PC-9 (cell line): ENCODE data around the gene SUPT3H. TPM values are rescaled to one million over a fixed set of nuclear protein-coding genes. Genes with fewer than 3 reads are reported as not detected.

Experiments used
- BruUV-seq: library from RNA; stranded (reverse); fragments of 400-500 nt; replicated peaks from 2 replicates; lab custom pipeline; 2021; lab: Mats Ljungman, UMichigan
- CTCF ChIA-PET: fragments of 300-600 bp; sonication (Branson Sonifier 250); formaldehyde crosslinking; loops from one replicate; lab custom pipeline; 2022; ENCODE audit warnings: antibody characterized with exemption; lab: Charles Lee
- POLR2A ChIA-PET: fragments of 300-600 bp; sonication (Branson Sonifier 250); formaldehyde crosslinking; loops from one replicate; lab custom pipeline; 2022; ENCODE audit warnings: antibody characterized with exemption; ENCODE audit not compliant: unreplicated experiment; lab: Charles Lee
- DNase-seq, 2 experiments: peaks; one replicate each; pipeline versions ENCODE4 v3.0.0 to v3.0.0-alpha.2; 2015 to 2022; ENCODE audit warnings: mixed read lengths in 1 of 2
- H2AFZ ChIP-seq: fragments of 200-600 bp; sonication (generic); 2 replicates; pipeline ENCODE4 v1.8.1; 2017; ENCODE audit warnings: antibody characterized with exemption
- H3F3A ChIP-seq: fragments of 200-600 bp; sonication (generic); 2 replicates; pipeline ENCODE4 v1.8.1; 2017; ENCODE audit warnings: antibody characterized with exemption, mild to moderate bottlenecking, low read depth; ENCODE audit not compliant: insufficient read depth
- H3K27ac ChIP-seq: fragments of 200-600 bp; sonication (generic); 2 replicates; pipeline ENCODE4 v1.6.1; 2016; ENCODE audit warnings: mixed run types
- H3K27me3 ChIP-seq: fragments of 200-600 bp; sonication (generic); 2 replicates; pipeline ENCODE4 v1.6.1; 2016; ENCODE audit warnings: low read depth, mixed run types; ENCODE audit not compliant: insufficient read depth
- H3K36me3 ChIP-seq: fragments of 200-600 bp; sonication (generic); 2 replicates; pipeline ENCODE4 v1.6.1; 2016; ENCODE audit warnings: low read depth, mixed run types
- H3K4me1 ChIP-seq: fragments of 200-600 bp; sonication (generic); replicated peaks from 2 replicates; pipeline ENCODE4 v1.6.1; 2016; ENCODE audit warnings: mixed run types; ENCODE audit not compliant: insufficient read depth
- H3K4me2 ChIP-seq: fragments of 200-600 bp; sonication (generic); 2 replicates; pipeline ENCODE4 v1.6.1; 2017; ENCODE audit warnings: mixed run types
- H3K4me3 ChIP-seq: fragments of 200-600 bp; sonication (generic); 2 replicates; pipeline ENCODE4 v1.6.1; 2016; ENCODE audit warnings: mixed run types
- H3K79me2 ChIP-seq: fragments of 200-600 bp; sonication (generic); 2 replicates; pipeline ENCODE4 v1.6.1; 2017; ENCODE audit warnings: low read depth, mixed run types
- H3K9me2 ChIP-seq: fragments of 200-600 bp; sonication (generic); 2 replicates; pipeline ENCODE4 v1.8.1; 2017; ENCODE audit warnings: mild to moderate bottlenecking; ENCODE audit not compliant: insufficient read depth
- H3K9me3 ChIP-seq: fragments of 200-600 bp; sonication (generic); 2 replicates; pipeline ENCODE4 v1.8.1; 2016; ENCODE audit warnings: low read depth; ENCODE audit not compliant: insufficient read depth
- H4K20me1 ChIP-seq: fragments of 200-600 bp; sonication (generic); 2 replicates; pipeline ENCODE4 v1.8.1; 2017; ENCODE audit not compliant: insufficient read depth
- EZH2 ChIP-seq: fragments of 200-600 bp; sonication (generic); IDR thresholded peaks from 2 replicates; pipeline ENCODE4 v1.8.0; 2017; ENCODE audit warnings: antibody characterized with exemption, low read depth
- intact Hi-C: fragments of 100-400 bp; cut with micrococcal nuclease; formaldehyde crosslinking; loops from one replicate; pipeline ENCODE4 v1.10.0; 2022; ENCODE audit not compliant: unreplicated experiment
- microRNA-seq: library from miRNA; unstranded; fragments of <30 nt; microRNA quantifications from one replicate; pipeline ENCODE4 v1.2.0, GENCODE V29; 2021; ENCODE audit warnings: borderline number of aligned reads, borderline replicate concordance
- total RNA-seq: library from RNA; stranded (reverse); gene quantifications from 2 replicates; pipeline ENCODE4 v1.2.3, GENCODE V29; 2021
- TF ChIP-seq, protein P1 (sequence below): fragments of 200-600 bp; sonication (generic); conservative IDR thresholded peaks from 2 replicates; pipeline ENCODE4 v1.6.1; 2017; ENCODE audit warnings: mixed run types, antibody characterized with exemption, mild to moderate bottlenecking, moderate library complexity

Gene SUPT3H
- total RNA-seq, 1 experiment from 2014 or later: 9.2 TPM

DNA sequence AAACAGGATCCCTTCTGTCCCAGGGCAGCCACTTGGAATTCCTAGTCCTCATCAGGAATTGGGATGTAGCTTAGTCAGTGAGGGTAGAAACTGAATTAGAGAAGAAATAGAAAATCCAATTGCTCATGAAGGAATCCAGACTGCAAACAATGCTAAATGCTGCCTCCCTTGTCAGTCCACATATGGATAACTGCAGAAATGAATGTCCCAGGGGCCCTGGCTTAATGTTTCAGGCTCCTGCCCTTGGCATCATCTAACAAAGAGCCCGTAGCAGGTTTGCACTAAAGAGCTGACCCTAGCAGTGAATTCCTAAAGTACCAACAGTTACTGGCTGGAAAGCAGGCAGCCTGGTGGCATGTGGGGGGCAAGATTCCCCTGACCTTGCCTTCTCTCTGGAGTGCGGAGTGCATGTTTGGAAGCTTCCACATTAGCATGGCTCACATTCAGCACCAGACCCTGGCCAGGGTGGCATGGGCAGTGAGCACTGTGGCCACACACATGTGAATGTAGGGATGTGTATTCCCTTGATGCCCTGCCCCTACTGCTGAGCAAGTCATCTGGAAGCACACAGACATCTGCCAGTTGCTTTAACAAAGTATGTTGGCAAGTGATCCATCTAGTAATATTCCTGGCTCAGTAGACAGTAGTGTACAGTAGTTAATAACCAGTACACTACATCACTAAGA is 595.7 kb downstream of the SUPT3H start:
- no peaks in the 10 kb centered on the region for H3K36me3 ChIP-seq
- no peak overlapping the region for H3K4me2 ChIP-seq
- intact Hi-C loops: no loop called here
- no TSS peak for BruUV-seq
- no peaks in the 10 kb centered on the region for H4K20me1 ChIP-seq
- no peak overlapping the region for H2AFZ ChIP-seq
- no peaks in the 10 kb centered on the region for H3K79me2 ChIP-seq
- POLR2A ChIA-PET: no interaction called here
- no peaks in the 10 kb centered on the region for H3F3A ChIP-seq
- CTCF ChIA-PET: no interaction called here
- TF ChIP-seq, protein P1, sequence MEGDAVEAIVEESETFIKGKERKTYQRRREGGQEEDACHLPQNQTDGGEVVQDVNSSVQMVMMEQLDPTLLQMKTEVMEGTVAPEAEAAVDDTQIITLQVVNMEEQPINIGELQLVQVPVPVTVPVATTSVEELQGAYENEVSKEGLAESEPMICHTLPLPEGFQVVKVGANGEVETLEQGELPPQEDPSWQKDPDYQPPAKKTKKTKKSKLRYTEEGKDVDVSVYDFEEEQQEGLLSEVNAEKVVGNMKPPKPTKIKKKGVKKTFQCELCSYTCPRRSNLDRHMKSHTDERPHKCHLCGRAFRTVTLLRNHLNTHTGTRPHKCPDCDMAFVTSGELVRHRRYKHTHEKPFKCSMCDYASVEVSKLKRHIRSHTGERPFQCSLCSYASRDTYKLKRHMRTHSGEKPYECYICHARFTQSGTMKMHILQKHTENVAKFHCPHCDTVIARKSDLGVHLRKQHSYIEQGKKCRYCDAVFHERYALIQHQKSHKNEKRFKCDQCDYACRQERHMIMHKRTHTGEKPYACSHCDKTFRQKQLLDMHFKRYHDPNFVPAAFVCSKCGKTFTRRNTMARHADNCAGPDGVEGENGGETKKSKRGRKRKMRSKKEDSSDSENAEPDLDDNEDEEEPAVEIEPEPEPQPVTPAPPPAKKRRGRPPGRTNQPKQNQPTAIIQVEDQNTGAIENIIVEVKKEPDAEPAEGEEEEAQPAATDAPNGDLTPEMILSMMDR: no peak
- TF ChIP-seq EZH2: no peak
- H3K9me2 ChIP-seq: no peaks in the 10 kb centered on the region; the same call in 1 of the 2 replicates
- no peak overlapping the region for H3K27ac ChIP-seq
- no peak for DNase-seq
- H3K27me3 ChIP-seq: no peaks in the 10 kb centered on the region
- no peaks in the 10 kb centered on the region for H3K4me1 ChIP-seq
- H3K4me3 ChIP-seq: no peak overlapping the region
- no peaks in the 10 kb centered on the region for H3K9me3 ChIP-seq

DNA sequence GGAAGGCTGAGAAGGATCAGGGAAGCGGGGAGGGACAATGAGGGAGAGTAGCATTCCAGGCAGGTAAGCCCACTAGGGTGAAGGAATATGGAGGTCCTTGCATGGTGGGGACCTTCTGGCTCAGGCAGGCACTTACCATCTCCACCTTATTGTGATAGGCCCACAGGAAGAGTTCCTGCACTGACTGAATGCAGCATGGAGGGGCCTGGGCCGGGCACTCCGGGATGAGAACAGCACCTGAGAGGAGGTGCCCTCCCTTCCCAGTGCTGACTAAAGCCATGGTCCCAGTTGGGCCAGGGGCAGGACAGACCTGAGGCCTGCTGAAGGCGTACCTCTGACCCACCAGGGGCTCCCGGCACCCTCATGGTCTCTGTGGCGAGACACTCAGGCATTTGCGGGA is 597.6 kb downstream of the SUPT3H start:
- TF ChIP-seq, protein P1: no peak
- TF ChIP-seq EZH2: no peak
- no TSS peak for BruUV-seq
- POLR2A ChIA-PET: no interaction called here
- CTCF ChIA-PET: no interaction called here
- intact Hi-C loops: no loop called here
- no peak for DNase-seq
- H3K4me1 ChIP-seq: no peaks in the 10 kb centered on the region
- H3K9me3 ChIP-seq: no peaks in the 10 kb centered on the region
- no peak overlapping the region for H2AFZ ChIP-seq
- no peak overlapping the region for H3K4me2 ChIP-seq
- no peaks in the 10 kb centered on the region for H3K79me2 ChIP-seq
- no peak overlapping the region for H3K4me3 ChIP-seq
- no peaks in the 10 kb centered on the region for H3F3A ChIP-seq
- H3K9me2 ChIP-seq: no peaks in the 10 kb centered on the region; the same call in 1 of the 2 replicates
- no peaks in the 10 kb centered on the region for H3K36me3 ChIP-seq
- no peaks in the 10 kb centered on the region for H3K27me3 ChIP-seq
- H4K20me1 ChIP-seq: no peaks in the 10 kb centered on the region
- no peak overlapping the region for H3K27ac ChIP-seq

DNA sequence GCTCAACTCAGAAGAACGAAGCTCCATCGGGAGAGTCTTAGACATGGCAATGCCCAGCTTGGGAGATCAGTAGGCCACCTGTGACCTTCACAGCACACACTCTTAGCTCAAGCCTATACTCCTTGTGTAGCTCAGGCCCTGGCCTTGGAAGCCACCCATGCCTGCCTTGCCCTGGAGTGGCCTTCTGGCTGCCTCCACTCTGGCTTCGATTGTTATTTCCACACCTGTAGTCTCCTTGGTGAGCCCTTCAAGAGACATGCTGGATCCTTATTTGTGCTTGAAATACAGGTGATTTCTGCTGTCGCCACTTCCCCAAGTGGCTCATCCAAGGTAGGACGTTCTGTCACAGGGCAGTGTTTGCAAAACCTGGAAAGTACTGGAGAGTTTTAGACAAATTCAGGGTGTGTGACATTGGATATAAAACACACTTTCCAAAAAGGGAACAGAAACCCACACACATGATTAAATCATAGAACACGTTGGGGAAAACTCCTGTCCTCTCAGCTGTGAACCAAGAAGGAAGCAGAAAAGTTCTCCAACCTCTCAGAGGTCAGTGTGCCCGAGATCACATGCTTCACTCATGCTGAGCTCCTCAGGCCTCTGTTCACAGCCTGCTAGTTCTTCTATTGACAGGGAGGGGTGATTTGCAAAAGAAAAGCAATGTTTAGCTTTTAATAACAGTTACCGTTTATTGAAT is 598.5 kb downstream of the SUPT3H start:
- CTCF ChIA-PET: no interaction called here
- Histone ChIP-seq H3K9me3 (no peaks in the 10 kb centered on the region), H3K4me3 (no peak overlapping the region), H3K36me3 (no peaks in the 10 kb centered on the region), H3F3A (no peaks in the 10 kb centered on the region), H3K27ac (no peak overlapping the region), H4K20me1 (no peaks in the 10 kb centered on the region), H3K4me1 (no peaks in the 10 kb centered on the region), H3K9me2 (no peaks in the 10 kb centered on the region; the same call in 1 of the 2 replicates), H3K79me2 (no peaks in the 10 kb centered on the region), H2AFZ (no peak overlapping the region), H3K4me2 (no peak overlapping the region), H3K27me3 (no peaks in the 10 kb centered on the region)
- POLR2A ChIA-PET: no interaction called here
- TF ChIP-seq, protein P1: no peak
- TF ChIP-seq EZH2: no peak
- BruUV-seq: no TSS peak
- intact Hi-C loops: no loop called here
- DNase-seq: no peak

Small RNA genes within 50 kb of the gene (microRNA-seq; reads per million reads assigned to microRNA genes)
- gene MIR586: not detected

Other genes starting within 250 kb of the SUPT3H start
- gene RUNX2, start 49.6 kb downstream of the SUPT3H start, total RNA-seq: 10.4 and 12.5 TPM in 2 replicates